Natural killer cell (primary cell): ENCODE data around the gene TIFAB. TPM values are rescaled to one million over a fixed set of nuclear protein-coding genes. Genes with fewer than 3 reads are reported as not detected.
"Not testable (repeated sequence)": the region's sequence is repeated elsewhere in the genome, so short reads cannot be mapped to it uniquely, and the experiment has no call there.

ENCODE experiments used
- ATAC-seq, 3 donors: fragments of 150-1000 bp in 2 of 3; fragments of 200-7000 bp in 1 of 3; cut with Tn5 transposase; 1 replicate in 1 of 3; 2 replicates in 2 of 3; pipeline ENCODE4 v1.10.0; 2021; ENCODE audit warnings: mild to moderate bottlenecking in 2 of 3, moderate library complexity in 2 of 3
- DNase-seq, 2 donors: peaks; one replicate each; pipeline versions ENCODE4 v3.0.0 to v3.0.0-alpha.2; 2013 to 2021; ENCODE audit warnings: mixed read lengths in 1 of 2
- H3K27ac ChIP-seq: one replicate; pipeline ENCODE4 v1.5.1; 2013; ENCODE audit warnings: mild to moderate bottlenecking, low read length
- H3K27me3 ChIP-seq: one replicate; pipeline ENCODE4 v1.6.1; 2013; ENCODE audit warnings: low read length; ENCODE audit not compliant: control insufficient read depth, insufficient read depth
- H3K36me3 ChIP-seq: one replicate; pipeline ENCODE4 v1.6.1; 2013; ENCODE audit warnings: low read length; ENCODE audit not compliant: control insufficient read depth, insufficient read depth
- H3K4me1 ChIP-seq: one replicate; pipeline ENCODE4 v1.6.1; 2013; ENCODE audit warnings: low read length; ENCODE audit not compliant: control insufficient read depth, insufficient read depth
- H3K4me3 ChIP-seq: one replicate; pipeline ENCODE4 v1.5.1; 2013; ENCODE audit warnings: low read length
- H3K9me3 ChIP-seq: one replicate; pipeline ENCODE4 v1.6.1; 2013; ENCODE audit warnings: low read length; ENCODE audit not compliant: control insufficient read depth, insufficient read depth
- H3K27ac Mint-ChIP-seq, 2 donors: one replicate each; pipeline ENCODE4 v1.8.0; 2022; ENCODE audit warnings: mild to moderate bottlenecking in 2 of 2, mixed read lengths in 2 of 2, moderate library complexity in 1 of 2
- H3K27me3 Mint-ChIP-seq, 2 donors: one replicate each; pipeline ENCODE4 v1.8.0; 2022; ENCODE audit warnings: low read depth in 2 of 2, mixed read lengths in 2 of 2
- H3K36me3 Mint-ChIP-seq: one replicate; pipeline ENCODE4 v1.8.0; 2022; ENCODE audit warnings: mixed read lengths
- H3K4me1 Mint-ChIP-seq, 2 donors: one replicate each; pipeline ENCODE4 v1.8.0; 2022; ENCODE audit warnings: mixed read lengths in 2 of 2
- H3K4me3 Mint-ChIP-seq: one replicate; pipeline ENCODE4 v1.8.0; 2022; ENCODE audit warnings: mild to moderate bottlenecking, moderate library complexity, mixed read lengths
- H3K9me3 Mint-ChIP-seq, 2 donors: one replicate each; pipeline ENCODE4 v1.8.0; 2022; ENCODE audit warnings: mixed read lengths in 2 of 2
- CTCF ChIP-seq: fragments of 200-600 bp; IDR thresholded peaks from one replicate; pipeline ENCODE4 v1.8.0; 2022; ENCODE audit warnings: antibody characterized with exemption
- WGBS: methylation state at CpG from one replicate; pipeline ENCODE4 v1.1.7; 2013; ENCODE audit warnings: missing lambda C conversion rate; ENCODE audit not compliant: insufficient coverage; 5-methylcytosine and 5-hydroxymethylcytosine counted together
- intact Hi-C: fragments of 100-400 bp; cut with micrococcal nuclease; formaldehyde crosslinking; loops from one replicate; pipeline ENCODE4 v1.14.2; 2022
- total RNA-seq, 4 donors: library from RNA; stranded (reverse); fragments of 120-200 nt in 1 of 4; gene quantifications; one replicate each; pipeline versions ENCODE4 v1.2.3 to v1.2.4, GENCODE V29; 2013 to 2022

The TIFAB gene, protein sequence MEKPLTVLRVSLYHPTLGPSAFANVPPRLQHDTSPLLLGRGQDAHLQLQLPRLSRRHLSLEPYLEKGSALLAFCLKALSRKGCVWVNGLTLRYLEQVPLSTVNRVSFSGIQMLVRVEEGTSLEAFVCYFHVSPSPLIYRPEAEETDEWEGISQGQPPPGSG
- total RNA-seq, result under 1 TPM in 2 of 3 donors, not detected in 1; 0.05 to 0.21 TPM
- total RNA-seq (2013), result 1.1 TPM

- ATAC-seq (no peak), DNase-seq (no peak)
- H3K4me3 Mint-ChIP-seq, result no peak within 1 kb of the TSS
- H3K27me3 Mint-ChIP-seq, result peaks cover 0 to 12% of the 10 kb centered on the region in 2 donors
- Histone ChIP-seq H3K36me3 (no peaks in the 10 kb centered on the region), H3K4me1 (peaks cover 5% of the 10 kb centered on the region), H3K27me3 (no peaks in the 10 kb centered on the region), H3K27ac (no peak within 1 kb of the TSS), H3K9me3 (no peaks in the 10 kb centered on the region), H3K4me3 (no peak within 1 kb of the TSS)
- intact Hi-C loops, result no loop called here
- no peak for TF ChIP-seq CTCF
- no peaks in the 10 kb centered on the region for H3K9me3 Mint-ChIP-seq
- no peaks in the 10 kb centered on the region for H3K36me3 Mint-ChIP-seq
- H3K4me1 Mint-ChIP-seq, result no peaks in the 10 kb centered on the region
- H3K27ac Mint-ChIP-seq, result no peak within 1 kb of the TSS
- WGBS, result 80% methylated on average over 10 of the region's 10 CpGs
Measured at GRCh38 chr5:135452321-135453030, at the start of gene TIFAB. TIFAB (minus strand) TSS chr5:135452351; CDS start chr5:135449939, 2,412 bp downstream.

GRCh38 chr5:135498637-135498995, 46.5 kb upstream of the TIFAB start:
- no peak for ATAC-seq
- H3K27me3 Mint-ChIP-seq, result peaks cover 26 to 52% of the 10 kb centered on the region in 2 donors

GRCh38 chr5:135497971-135498636, 46.0 kb upstream of the TIFAB start:
- Histone ChIP-seq H3K27me3 (no peaks in the 10 kb centered on the region), H3K27ac (no peak overlapping the region), H3K9me3 (no peaks in the 10 kb centered on the region), H3K36me3 (no peaks in the 10 kb centered on the region), H3K4me3 (no peak overlapping the region), H3K4me1 (no peaks in the 10 kb centered on the region)
- Mint-ChIP-seq H3K4me1 (no peaks in the 10 kb centered on the region), H3K27me3 (peaks cover 22 to 48% of the 10 kb centered on the region in 2 donors), H3K4me3 (no peak overlapping the region), H3K27ac (no peak overlapping the region), H3K9me3 (no peaks in the 10 kb centered on the region), H3K36me3 (no peaks in the 10 kb centered on the region)
- intact Hi-C loops, result no loop called here
- peak in 1 of 2 donors; percentile 4 for DNase-seq
- no peak for ATAC-seq
- WGBS, result 80% methylated on average over 8 of the region's 8 CpGs
- no peak for TF ChIP-seq CTCF

More at GRCh38 chr5:135498637-135498995, 46.5 kb upstream of the TIFAB start:
- peak in 1 of 2 donors; percentile 6 for DNase-seq
- 84% methylated on average over 2 of the region's 2 CpGs for WGBS
- no peaks in the 10 kb centered on the region for H3K4me1 Mint-ChIP-seq
- H3K9me3 Mint-ChIP-seq, result no peaks in the 10 kb centered on the region
- no peaks in the 10 kb centered on the region for H3K36me3 Mint-ChIP-seq
- Histone ChIP-seq H3K27me3 (no peaks in the 10 kb centered on the region), H3K4me3 (no peak overlapping the region), H3K4me1 (no peaks in the 10 kb centered on the region), H3K36me3 (no peaks in the 10 kb centered on the region), H3K9me3 (no peaks in the 10 kb centered on the region), H3K27ac (no peak overlapping the region)
- intact Hi-C loops, result no loop called here
- no peak overlapping the region for H3K4me3 Mint-ChIP-seq
- TF ChIP-seq CTCF, result no peak
- no peak overlapping the region for H3K27ac Mint-ChIP-seq

DNA sequence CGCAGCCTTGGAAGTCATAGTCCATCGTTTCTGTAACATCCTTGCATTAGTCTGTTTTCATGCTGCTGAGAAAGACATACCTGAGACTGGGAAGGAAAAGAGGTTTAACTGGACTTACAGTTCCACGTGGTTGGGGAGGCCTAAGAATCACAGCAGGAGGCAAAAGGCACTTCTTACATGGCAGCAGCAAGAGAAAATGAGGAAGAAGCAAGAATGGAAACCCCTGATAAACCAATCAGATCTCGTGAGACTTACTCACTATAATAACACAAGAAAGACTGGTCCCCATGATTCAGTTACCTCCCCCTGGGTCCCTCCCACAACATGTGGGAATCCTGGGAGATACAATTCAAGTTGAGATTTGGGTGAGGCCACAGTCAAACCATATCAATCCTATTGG, 43.4 kb upstream of the TIFAB start:
- peaks cover 28% of the 10 kb centered on the region in 2 donors for H3K27me3 Mint-ChIP-seq
- H3K36me3 Mint-ChIP-seq, H3K4me1 ChIP-seq, H3K4me1 Mint-ChIP-seq, H3K27me3 ChIP-seq, ATAC-seq, H3K27ac Mint-ChIP-seq, H3K4me3 Mint-ChIP-seq, H3K4me3 ChIP-seq, H3K27ac ChIP-seq, H3K9me3 Mint-ChIP-seq, DNase-seq, H3K36me3 ChIP-seq, intact Hi-C loops, H3K9me3 ChIP-seq: not testable (repeated sequence)
- 76% methylated on average over 4 of the region's 4 CpGs for WGBS
